D721Med (cell line): ENCODE results near the gene EPN2.
"Not testable (repeated sequence)": the region's sequence is repeated elsewhere in the genome, so short reads cannot be mapped to it uniquely, and the experiment has no call there.

Experiments used
- DNase-seq: peaks from one replicate; pipeline ENCODE4 v3.0.0; 2011; ENCODE audit warnings: low spot score; ENCODE audit not compliant: insufficient read length
- FAIRE-seq: peaks from 2 replicates; lab custom pipeline; 2011; peaks lifted over from hg19 to GRCh38; lab: Jason Lieb, UNC
- TF ChIP-seq, protein P1 (sequence below): IDR thresholded peaks from 2 replicates; pipeline ENCODE4 v1.5.1; 2012; ENCODE audit warnings: mild to moderate bottlenecking, control low read depth; ENCODE audit not compliant: insufficient read depth; ENCODE audit errors: missing control alignments

The EPN2 gene

DNA sequence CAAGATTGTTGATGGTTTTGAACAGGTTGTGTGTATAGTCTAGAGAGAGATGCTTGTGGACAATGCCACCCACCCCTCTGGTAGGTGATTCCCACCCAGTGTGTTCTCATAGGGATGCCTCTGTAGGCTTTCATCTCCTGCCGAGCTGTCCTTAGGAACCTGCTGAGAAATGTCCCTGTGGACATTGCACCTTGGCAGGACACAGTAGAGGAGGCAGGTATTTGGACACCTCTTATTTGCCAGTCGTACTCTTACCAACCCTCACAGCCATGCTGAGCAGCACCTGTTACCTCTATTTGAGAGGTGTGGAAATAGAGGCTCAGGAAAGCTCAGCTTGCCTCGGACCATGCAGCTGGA is 33.2 kb downstream of the EPN2 start:
- TF ChIP-seq, protein P1, sequence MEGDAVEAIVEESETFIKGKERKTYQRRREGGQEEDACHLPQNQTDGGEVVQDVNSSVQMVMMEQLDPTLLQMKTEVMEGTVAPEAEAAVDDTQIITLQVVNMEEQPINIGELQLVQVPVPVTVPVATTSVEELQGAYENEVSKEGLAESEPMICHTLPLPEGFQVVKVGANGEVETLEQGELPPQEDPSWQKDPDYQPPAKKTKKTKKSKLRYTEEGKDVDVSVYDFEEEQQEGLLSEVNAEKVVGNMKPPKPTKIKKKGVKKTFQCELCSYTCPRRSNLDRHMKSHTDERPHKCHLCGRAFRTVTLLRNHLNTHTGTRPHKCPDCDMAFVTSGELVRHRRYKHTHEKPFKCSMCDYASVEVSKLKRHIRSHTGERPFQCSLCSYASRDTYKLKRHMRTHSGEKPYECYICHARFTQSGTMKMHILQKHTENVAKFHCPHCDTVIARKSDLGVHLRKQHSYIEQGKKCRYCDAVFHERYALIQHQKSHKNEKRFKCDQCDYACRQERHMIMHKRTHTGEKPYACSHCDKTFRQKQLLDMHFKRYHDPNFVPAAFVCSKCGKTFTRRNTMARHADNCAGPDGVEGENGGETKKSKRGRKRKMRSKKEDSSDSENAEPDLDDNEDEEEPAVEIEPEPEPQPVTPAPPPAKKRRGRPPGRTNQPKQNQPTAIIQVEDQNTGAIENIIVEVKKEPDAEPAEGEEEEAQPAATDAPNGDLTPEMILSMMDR, result no peak
- DNase-seq, result no peak
- no peak for FAIRE-seq

DNA sequence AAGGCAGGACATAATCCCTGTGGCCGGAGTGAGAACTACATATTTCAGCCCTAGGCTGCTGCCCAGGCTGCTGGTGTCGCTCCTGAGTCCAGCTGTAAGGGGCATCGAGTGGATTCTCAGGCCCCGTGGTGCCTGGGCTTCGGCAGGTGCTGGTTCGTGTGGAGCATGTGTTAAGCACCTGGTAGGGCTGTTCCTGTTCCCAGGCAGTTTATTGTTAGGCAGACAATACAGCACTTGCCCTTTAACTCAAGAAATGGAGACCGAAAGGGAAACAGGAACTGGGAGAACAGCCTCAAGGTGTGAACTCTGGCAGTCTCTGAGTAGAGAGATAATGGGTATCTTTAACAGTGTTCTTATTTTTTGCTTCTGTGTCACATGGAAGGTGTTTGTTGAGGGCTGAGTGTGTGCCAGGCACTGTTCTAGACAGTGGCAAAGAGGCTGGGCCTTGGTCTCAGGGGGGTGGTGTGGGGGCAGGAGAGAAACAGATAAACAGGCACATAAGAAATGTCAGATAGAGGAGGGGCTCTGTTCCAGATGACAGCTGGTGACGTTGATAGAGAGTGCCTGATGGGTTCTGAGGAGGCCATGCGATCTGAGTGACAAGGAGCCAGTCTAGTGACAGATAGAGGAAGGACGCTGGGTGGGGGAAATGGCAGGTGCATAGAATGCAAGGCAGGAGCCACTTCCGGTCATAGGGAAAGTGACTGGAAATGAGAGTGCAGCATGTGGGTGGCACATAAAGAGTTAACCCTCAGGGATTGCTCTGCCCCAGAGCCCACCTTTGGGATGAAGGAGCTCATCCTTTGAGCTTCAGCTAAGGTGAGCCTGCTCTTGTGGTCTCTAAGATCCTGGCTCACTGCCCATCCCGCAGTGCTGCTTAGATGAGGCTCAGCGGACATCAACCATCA is 33.8 kb downstream of the EPN2 start:
- DNase-seq (no peak), FAIRE-seq (no peak)
- TF ChIP-seq, protein P1, result no peak

GRCh38 chr17:19271780-19272357 is 34.7 kb downstream of the EPN2 start:
- DNase-seq, result no peak
- no peak for FAIRE-seq
- TF ChIP-seq, protein P1, result no peak

- no peak for DNase-seq
- TF ChIP-seq, protein P1, result no peak
- FAIRE-seq, result no peak
Observed at GRCh38 chr17:19273731-19274130, 36.6 kb downstream of the EPN2 start.

- FAIRE-seq (no peak), DNase-seq (no peak)
- TF ChIP-seq, protein P1, result no peak
Observed at GRCh38 chr17:19274893-19275292, 37.7 kb downstream of the EPN2 start.

DNA sequence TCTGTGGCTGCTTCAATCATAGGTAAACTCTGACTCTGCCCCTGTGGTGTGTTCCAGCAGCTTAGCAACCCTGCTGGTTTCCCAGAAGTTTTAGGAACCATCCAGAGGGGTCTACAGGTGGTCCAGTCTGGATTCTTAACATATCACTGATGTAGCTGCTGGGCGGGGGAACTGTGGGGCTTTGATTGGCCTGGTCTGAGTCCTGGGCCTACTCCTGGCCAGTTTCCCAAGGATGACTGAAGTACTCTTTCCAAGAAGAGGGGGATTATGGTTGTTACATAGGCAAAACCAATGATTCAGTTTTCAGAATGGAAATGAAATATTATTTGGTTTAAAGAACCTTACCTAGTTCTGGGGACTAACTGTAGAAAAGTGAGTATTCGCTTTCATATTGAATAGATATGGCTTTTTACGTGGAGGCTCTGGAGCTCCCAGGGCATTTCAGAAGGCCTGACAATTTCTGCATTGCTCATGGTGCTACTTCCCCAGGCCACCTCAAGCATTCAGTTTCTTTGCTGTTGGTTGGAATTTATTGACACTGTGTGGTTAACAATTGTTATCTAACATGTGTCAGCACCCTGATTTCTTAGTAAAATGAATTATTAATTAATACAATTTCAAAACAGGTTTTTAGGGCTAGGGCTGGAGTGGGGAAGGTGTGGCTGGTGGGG is 38.4 kb downstream of the EPN2 start:
- DNase-seq (no peak), FAIRE-seq (no peak)
- TF ChIP-seq, protein P1, result no peak

- FAIRE-seq, DNase-seq: not testable (repeated sequence)
Observed at GRCh38 chr17:19278284-19278683, 41.1 kb downstream of the EPN2 start.
